Activated CD8-positive, alpha-beta memory T cell treated with anti-CD3 and anti-CD28 coated beads, Interleukin-2, amount 50 U/mL, for 1 hour (primary cell): ENCODE measurements around the gene EVA1C.
"Not testable (repeated sequence)": the region's sequence is repeated elsewhere in the genome, so short reads cannot be mapped to it uniquely, and the experiment has no call there.

ENCODE experiments used
- DNase-seq: peaks from one replicate; pipeline ENCODE4 v3.0.0-alpha.2; 2020; ENCODE audit errors: extremely low read depth

Gene EVA1C

DNA sequence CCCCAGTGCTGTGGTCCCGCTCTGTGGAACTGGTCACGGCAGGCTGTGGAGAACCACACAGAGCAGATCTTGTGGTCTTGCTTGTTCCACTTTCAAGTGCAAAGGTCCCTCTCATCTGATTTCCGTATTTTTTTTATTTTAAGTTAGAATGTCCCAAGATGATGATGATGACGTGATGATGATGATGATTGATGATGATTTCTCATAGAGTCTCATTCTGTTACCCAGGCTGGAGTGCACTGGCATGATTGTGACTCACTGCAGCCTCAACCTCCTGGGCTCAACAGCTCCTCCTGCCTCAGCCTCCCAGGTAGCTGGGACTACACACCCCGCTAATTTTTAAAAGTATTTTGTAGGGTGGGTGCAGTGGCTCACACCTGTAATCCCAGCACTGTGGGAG lies 12.2 kb downstream of the EVA1C start:
- no peak for DNase-seq

DNA sequence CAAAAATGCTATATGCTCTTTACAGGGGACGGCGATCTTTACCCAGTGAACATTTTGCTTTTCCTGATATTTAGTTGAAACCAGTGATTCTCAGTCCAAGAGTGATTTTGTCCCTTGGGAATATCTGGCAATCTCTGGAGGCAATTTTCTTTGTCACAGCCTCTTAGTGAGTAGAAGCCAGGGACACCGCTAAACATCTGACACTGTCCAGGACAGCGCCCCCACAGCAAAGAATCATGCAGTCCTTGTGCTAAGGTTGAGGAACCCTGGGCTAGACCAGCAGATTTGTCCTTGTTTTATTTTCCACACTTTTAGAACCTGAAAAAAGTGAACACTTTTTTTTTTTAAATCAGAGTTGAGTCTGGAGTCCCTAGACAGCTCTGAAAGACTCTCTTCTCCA lies 13.1 kb downstream of the EVA1C start:
- no peak for DNase-seq

- no peak for DNase-seq
Measured at GRCh38 chr21:32426066-32426465, 13.6 kb downstream of the EVA1C start.

GRCh38 chr21:32426592-32427051 lies 14.1 kb downstream of the EVA1C start:
- no peak for DNase-seq

- no peak for DNase-seq
Measured at GRCh38 chr21:32427958-32428623, 15.6 kb downstream of the EVA1C start.

GRCh38 chr21:32432982-32433660 lies 20.6 kb downstream of the EVA1C start:
- not testable (repeated sequence) for DNase-seq

- DNase-seq, result no peak
Measured at GRCh38 chr21:32437729-32438128, 25.2 kb downstream of the EVA1C start.

- no peak for DNase-seq
Measured at GRCh38 chr21:32442566-32443318, 30.2 kb downstream of the EVA1C start.

DNA sequence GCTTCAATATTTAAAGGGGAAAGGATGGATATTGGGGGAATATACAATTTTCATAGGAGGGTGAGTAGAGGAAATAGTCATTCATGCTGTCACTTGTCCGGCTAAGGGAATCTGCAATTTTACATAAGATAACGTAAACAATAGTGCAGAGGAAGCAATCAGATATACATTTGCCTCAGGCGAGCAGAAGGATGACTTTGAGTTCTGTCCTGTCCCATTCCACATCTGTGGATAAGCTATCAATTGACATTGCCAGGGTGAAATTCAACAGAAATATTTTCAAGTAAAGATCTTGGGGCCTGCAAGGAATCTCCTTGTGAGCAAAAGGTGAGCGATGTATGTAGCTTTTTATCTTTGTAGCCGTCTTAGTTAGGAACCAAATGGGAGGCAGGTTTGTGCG lies 32.6 kb downstream of the EVA1C start:
- DNase-seq, result no peak

DNA sequence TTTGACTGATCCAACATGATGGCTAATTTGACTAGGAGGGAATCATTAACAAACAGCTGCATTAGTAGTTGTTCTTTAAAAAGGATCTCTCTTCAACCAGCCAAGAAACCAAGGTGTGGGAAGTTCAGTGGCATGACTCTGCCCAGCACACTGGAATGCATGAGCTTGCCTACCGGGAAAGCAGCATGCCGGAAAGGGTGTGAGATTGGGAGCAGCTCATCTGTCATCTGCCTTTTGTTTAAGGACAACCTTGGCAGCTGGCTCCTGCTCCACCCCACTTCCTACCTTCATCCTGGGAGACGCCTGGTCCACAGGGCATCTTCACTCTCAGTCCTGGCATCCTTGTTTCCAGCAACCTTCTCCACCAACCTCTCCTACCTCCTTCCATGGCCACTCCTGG lies 33.9 kb downstream of the EVA1C start:
- not testable (repeated sequence) for DNase-seq

DNA sequence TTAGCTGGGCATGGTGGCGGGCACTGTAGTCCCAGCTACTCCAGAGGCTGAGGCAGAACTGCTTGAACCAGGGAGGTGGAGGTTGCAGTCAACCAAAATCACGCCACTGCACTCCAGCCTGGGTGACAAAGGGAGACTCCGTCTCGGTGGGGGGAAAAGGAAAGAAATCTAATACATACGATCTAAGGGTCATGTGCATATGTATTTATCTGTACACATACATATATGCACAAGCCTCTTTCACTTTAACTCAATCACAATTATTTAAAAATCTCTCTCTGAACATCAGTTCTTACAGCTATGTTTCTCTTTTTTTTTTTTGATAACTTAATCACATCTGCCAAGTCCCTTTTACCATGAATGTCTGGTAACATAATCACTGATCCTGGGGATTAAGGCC lies 34.7 kb downstream of the EVA1C start:
- no peak for DNase-seq

DNA sequence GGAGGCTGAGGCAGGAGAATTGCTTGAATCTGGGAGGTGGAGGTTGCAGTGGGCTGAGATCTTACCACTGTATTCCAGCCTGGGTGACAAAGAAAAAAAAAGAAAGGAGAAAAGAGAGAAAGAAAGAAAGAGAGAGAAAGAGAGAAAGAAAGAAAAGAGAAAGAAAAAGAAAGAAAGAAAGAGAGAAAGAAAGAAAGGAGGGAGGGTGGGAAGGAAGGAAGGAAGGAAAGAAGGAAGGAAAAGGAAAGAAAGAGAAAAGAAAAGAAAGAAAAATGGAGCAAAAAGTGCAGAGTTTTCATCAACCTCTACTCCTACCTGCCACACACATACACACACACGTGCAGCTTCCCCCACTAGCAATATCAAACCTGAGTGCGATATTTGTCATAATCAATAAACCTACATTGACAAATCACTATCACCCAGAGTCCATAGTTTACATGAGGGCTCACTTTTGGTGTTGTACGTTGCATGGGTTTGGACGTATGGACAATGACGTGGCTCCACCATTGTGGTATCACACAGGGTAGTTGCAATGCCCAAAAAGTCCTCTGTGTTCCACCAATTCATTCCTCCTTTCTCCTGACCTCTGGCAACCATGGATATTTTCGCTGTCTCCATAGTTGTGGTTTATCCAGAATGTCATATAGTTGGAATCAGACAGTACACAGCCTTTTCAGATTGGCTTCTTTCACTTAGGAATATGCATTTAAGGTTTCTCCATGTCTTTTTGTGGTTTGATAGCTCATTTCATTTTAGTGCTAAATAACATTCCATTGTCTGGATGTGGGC lies 36.5 kb downstream of the EVA1C start:
- DNase-seq, result no peak

- DNase-seq, result not testable (repeated sequence)
Measured at GRCh38 chr21:32450881-32451701, 38.6 kb downstream of the EVA1C start.

GRCh38 chr21:32452191-32452590 lies 39.7 kb downstream of the EVA1C start:
- DNase-seq, result not testable (repeated sequence)

- no peak for DNase-seq
Measured at GRCh38 chr21:32452641-32453040, 40.1 kb downstream of the EVA1C start.

- no peak for DNase-seq
Measured at GRCh38 chr21:32455548-32455947, 43.0 kb downstream of the EVA1C start.

DNA sequence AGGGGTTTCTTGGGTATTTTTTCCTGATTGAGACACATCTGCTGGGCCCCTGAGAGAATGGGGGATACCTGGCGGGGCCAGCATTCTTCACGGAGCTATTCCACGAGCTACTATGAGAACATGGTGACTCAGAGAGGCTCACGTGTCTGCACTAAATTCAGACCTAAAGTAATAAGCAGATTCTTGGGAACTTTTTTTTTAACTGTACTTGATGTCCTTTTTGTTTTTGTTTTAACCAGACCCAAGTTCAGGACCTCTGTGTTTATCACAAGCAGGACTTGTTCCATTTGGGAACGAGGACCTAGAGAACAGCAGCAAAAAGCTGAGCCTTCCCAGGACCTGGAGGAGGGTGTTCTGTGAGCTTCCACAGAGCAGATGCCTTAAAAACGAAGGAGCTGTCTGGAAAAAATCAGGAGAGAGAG lies 44.0 kb downstream of the EVA1C start:
- no peak for DNase-seq

DNA sequence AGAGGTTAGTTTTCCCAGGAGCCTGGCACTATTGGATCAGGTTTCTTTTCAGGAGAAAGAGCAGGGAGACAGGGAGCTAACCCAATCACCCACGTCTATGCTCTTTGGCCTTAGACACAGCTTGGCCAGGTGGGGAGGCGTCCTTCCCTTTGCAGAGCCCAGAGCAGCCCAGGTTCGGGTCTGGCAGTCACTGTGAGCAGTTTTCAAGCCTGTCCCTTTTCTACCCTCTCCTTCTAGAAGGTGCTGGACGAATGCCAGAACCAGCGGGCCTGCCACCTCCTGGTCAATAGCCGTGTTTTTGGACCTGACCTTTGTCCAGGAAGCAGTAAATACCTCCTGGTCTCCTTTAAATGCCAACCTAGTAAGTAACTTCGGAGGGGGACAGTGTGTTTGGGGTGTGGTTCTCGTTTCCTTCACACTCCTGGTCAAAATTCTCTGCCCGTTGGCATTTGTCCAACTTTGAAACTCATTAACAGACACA lies 44.9 kb downstream of the EVA1C start:
- DNase-seq, result no peak

DNA sequence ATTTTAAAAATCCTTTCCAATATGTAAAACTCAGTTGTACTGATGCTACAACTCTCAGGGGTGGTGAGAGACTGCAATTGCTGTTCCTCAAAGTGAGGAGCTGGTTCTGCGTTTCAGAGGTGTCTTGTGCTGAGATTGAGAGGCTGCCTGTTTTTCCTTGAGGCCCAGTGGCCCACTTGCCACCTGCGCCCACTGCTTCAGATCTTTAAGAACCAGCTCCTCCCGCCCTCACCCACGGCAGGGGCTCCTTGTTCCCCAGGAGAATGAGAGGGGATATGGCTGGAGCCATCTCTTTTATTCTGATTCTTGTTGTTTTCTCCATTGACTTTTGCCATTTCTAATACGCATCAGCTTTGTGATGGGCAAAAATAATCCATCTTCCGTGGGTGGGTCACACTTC lies 45.5 kb downstream of the EVA1C start:
- DNase-seq, result no peak

- DNase-seq, result no peak
Measured at GRCh38 chr21:32459972-32460371, 47.5 kb downstream of the EVA1C start.

- no peak for DNase-seq
Measured at GRCh38 chr21:32461503-32461902, 49.0 kb downstream of the EVA1C start.
